HG03066 (cell line): ENCODE data around the gene CAPN14.
A peak's percentile ranks its signal among the peaks of the same experiment; 100 is the strongest.

ENCODE experiments used
- ATAC-seq: cut with Tn5 transposase; IDR thresholded peaks from one replicate; pipeline ENCODE4 v1.9.1; 2021; ENCODE audit warnings: low read depth; ENCODE audit not compliant: unreplicated experiment

CAPN14 gene

GRCh38 chr2:31148514-31148913, 68.8 kb downstream of the CAPN14 start:
- ATAC-seq = no peak

GRCh38 chr2:31147645-31148044, 69.7 kb downstream of the CAPN14 start:
- no peak for ATAC-seq

GRCh38 chr2:31142110-31142509, 75.2 kb downstream of the CAPN14 start:
- no peak for ATAC-seq

GRCh38 chr2:31141443-31142085, 75.8 kb downstream of the CAPN14 start:
- ATAC-seq = no peak

- ATAC-seq = no peak
Observed at GRCh38 chr2:31140151-31140550, 77.2 kb downstream of the CAPN14 start.

- no peak for ATAC-seq
Observed at GRCh38 chr2:31139671-31140070, 77.6 kb downstream of the CAPN14 start.

- peak; percentile 50 for ATAC-seq
Observed at GRCh38 chr2:31138037-31138962, 79.0 kb downstream of the CAPN14 start, which contains the start of gene GALNT14. Gene GALNT14, minus strand, starts transcription at chr2:31138440. Its CDS starts 354 bp downstream, at chr2:31138086.

GRCh38 chr2:31137211-31138036, 79.9 kb downstream of the CAPN14 start:
- ATAC-seq = peak; percentile 22

GRCh38 chr2:31136732-31137131, 80.6 kb downstream of the CAPN14 start:
- no peak for ATAC-seq

GRCh38 chr2:31136000-31136399, 81.3 kb downstream of the CAPN14 start:
- no peak for ATAC-seq

- ATAC-seq = no peak
Observed at GRCh38 chr2:31134480-31134879, 82.8 kb downstream of the CAPN14 start.

- ATAC-seq = no peak
Observed at GRCh38 chr2:31132786-31133185, 84.5 kb downstream of the CAPN14 start.

GRCh38 chr2:31131871-31132270, 85.4 kb downstream of the CAPN14 start:
- no peak for ATAC-seq

- no peak for ATAC-seq
Observed at GRCh38 chr2:31129375-31130171, 87.7 kb downstream of the CAPN14 start.

GRCh38 chr2:31127931-31128330, 89.4 kb downstream of the CAPN14 start:
- no peak for ATAC-seq

GRCh38 chr2:31125918-31126695, 91.2 kb downstream of the CAPN14 start:
- ATAC-seq = no peak

GRCh38 chr2:31124904-31125303, 92.4 kb downstream of the CAPN14 start:
- ATAC-seq = no peak
